Activated CD4-positive, alpha-beta T cell treated with anti-CD3 and anti-CD28 coated beads, Interleukin-2, amount 50 U/mL, for 24 hours (primary cell): ENCODE results near the gene SLC16A1.
"Not testable (repeated sequence)": the region's sequence is repeated elsewhere in the genome, so short reads cannot be mapped to it uniquely, and the experiment has no call there.

Source experiments
- DNase-seq, 2 donors: peaks; one replicate each; pipeline ENCODE4 v3.0.0-alpha.2; 2020; ENCODE audit warnings: low read depth in 1 of 2, low spot score in 1 of 2

Gene SLC16A1

GRCh38 chr1:112973788-112974187 lies 17.8 kb upstream of the SLC16A1 start:
- no peak for DNase-seq

- no peak for DNase-seq
Observed at GRCh38 chr1:112971006-112971405, 15.0 kb upstream of the SLC16A1 start.

DNA sequence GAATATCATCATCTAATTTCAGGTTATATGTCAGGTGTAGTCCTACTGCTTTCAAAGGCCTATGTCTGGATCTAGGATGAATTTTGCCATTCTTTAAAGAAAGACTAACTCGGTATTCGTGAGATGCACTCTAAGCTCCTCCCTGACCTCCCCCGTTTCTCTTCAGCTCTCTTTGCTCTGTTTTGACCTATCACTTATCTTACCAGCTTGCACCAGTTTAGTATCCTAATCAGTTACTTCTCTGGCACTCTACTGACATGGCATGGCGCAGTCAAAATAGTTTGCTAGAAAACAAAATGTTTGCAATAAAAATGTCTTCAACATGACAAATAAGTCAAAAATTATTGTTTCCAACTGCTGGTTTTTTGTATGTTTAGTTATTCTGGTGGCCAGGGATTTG lies 8.4 kb upstream of the SLC16A1 start:
- DNase-seq: no peak

DNA sequence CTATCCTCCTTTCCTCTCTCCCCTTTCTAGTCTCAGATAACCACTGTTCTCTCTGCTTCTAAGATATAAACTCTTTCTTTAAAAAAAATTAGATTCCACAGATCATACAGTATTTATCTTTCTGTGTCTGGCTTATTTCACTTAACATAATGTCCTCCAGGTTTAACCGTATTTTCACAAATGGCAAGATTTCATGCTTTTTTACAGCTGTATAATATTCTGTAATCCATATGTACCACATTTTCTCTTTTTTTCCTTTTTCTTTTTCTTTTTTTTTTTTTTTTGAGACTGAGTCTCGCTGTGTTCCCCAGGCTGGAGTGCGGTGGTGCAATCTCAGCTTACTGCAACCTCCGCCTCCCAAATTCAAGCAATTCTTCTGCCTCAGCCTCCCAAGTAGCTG lies 5.1 kb upstream of the SLC16A1 start:
- no peak for DNase-seq

- no peak for DNase-seq
Observed at GRCh38 chr1:112960384-112960783, 4.4 kb upstream of the SLC16A1 start.

DNA sequence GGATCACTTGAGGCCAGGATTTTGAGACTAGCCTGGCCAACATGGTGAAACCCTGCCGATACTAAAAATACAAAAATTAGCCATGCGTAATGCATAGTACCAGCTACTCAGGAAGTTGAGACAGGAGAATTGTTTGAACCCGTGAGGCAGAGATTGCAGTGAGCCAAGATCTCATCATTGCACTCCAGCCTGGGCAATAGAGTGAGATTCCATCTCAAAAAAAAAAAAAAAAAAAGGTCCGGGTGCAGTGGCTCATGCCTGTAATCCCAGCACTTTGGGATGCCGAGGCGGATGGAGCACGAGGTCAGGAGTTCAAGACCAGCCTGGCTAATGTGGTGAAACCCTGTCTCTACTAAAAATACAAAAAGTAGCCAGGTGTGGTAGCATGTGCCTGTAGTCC lies 2.2 kb upstream of the SLC16A1 start:
- DNase-seq: not testable (repeated sequence)

- peak; percentile 21 to 32 for DNase-seq
Observed at GRCh38 chr1:112957133-112957812, 1.3 kb upstream of the SLC16A1 start.

GRCh38 chr1:112956544-112957132 lies 642 bp upstream of the SLC16A1 start:
- DNase-seq: peak in 1 of 2 donors; percentile 24

GRCh38 chr1:112954945-112955772 lies 837 bp downstream of the SLC16A1 start:
- DNase-seq: peak; percentile 42

GRCh38 chr1:112954017-112954650 lies 1.9 kb downstream of the SLC16A1 start:
- no peak for DNase-seq

GRCh38 chr1:112950426-112950825 lies 5.6 kb downstream of the SLC16A1 start:
- no peak for DNase-seq

GRCh38 chr1:112946683-112947082 lies 9.3 kb downstream of the SLC16A1 start:
- DNase-seq: no peak

DNA sequence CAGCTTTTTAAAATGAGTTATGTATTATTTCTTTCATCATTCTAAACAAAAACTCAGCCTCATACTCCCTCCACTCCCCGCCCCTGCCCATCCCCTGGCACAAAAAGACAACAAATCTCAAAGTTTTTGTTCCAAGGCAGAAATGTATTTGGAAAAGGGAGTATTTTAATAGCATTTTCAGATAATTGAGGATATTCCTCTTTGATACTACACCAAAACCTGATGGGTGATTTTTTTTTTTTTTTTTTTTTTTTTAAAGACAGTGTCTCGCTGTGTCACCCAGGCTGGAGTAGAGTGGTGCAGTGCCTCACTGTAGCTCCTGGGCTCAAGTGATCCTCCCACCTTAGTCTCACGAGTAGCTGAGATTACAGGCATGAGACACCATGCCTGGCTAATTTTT lies 16.2 kb downstream of the SLC16A1 start:
- no peak for DNase-seq

- DNase-seq: no peak
Observed at GRCh38 chr1:112938210-112938609, 17.8 kb downstream of the SLC16A1 start.

- no peak for DNase-seq
Observed at GRCh38 chr1:112937495-112937894, 18.5 kb downstream of the SLC16A1 start.

- DNase-seq: no peak
Observed at GRCh38 chr1:112937070-112937469, 18.9 kb downstream of the SLC16A1 start.

- DNase-seq: no peak
Observed at GRCh38 chr1:112935461-112936111, 20.4 kb downstream of the SLC16A1 start.

DNA sequence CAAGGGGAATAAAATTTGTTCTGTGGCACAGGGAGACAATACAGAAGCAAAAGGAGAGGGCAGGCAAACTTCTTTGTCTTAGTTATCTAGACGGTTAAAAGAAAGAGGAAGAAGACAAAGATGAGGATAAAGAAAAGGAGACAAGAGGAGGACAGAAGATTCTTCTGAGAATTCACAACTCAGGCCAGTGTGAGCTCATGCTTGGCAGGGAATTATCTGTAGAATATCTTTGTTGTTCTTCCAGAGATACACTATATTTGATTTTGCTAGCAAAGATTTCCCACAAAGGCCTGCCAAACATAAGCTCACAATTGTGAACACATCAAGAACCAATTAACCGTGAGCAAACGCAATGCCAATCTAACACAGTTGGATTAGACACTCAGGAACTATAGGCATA lies 21.4 kb downstream of the SLC16A1 start:
- DNase-seq: no peak

DNA sequence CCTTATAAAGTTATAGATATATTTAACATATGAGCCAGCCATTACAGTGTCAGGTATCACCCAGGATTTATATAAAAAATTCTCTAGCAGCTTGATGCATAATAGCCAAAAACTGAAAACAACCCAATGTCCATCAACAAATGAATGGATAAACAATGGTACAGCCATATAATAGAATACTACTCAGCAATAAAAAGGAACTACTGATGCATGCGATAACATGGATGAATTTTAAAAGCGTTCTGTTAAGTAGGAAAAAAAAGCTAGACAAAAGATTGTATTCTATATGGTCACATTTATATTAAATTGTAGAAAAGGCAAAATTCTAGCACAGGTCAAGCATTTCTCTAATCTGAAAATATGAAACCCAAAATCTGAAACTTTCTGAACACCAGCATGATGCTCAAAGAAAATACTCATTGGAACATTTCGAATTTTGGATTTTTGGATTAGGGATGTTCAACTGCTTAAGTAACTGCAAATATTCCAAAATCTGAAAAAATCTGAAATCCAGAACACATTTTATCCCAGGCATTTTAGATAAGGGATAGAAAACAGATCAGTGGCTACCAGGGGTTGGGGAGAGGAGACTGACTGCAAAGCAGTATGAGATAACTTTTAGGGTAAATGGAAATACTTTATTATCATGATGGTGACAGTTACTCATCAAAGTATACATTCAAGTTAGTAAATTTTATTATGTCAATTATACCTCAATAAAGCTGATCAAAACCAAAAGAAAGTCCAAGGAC lies 22.0 kb downstream of the SLC16A1 start:
- no peak for DNase-seq

GRCh38 chr1:112929979-112930378 lies 26.0 kb downstream of the SLC16A1 start:
- DNase-seq: no peak
